Thoracic aorta (tissue), 2 donors: Measurements from ENCODE around the gene SH3RF2. TPM values are rescaled to one million over a fixed set of nuclear protein-coding genes. Genes with fewer than 3 reads are reported as not detected.
A peak's percentile ranks its signal among the peaks of the same experiment; 100 is the strongest.

Source experiments
- ATAC-seq: fragments of 150-250 bp; one replicate; pipeline ENCODE4 v1.8.0; 2017; ENCODE audit warnings: low read depth; ENCODE audit not compliant: insufficient number of reproducible peaks, low FRiP score
- DNase-seq: peaks from one replicate; pipeline ENCODE4 v3.0.0-alpha.2; 2020; ENCODE audit warnings: low spot score
- H3K27ac ChIP-seq, 2 donors: fragments of 200-600 bp; sonication (generic); 1 replicate in 1 of 2; 2 replicates in 1 of 2; pipeline ENCODE4 v1.5.1; 2016; ENCODE audit warnings: mild to moderate bottlenecking in 2 of 2, moderate library complexity in 2 of 2
- H3K27me3 ChIP-seq: fragments of 200-600 bp; sonication (generic); replicated peaks from 2 replicates; pipeline ENCODE4 v1.6.0; 2016; ENCODE audit warnings: mild to moderate bottlenecking; ENCODE audit not compliant: insufficient read depth
- H3K36me3 ChIP-seq: fragments of 200-600 bp; sonication (generic); one replicate; pipeline ENCODE4 v1.5.1; 2016
- H3K4me1 ChIP-seq, 2 donors: fragments of 200-600 bp; sonication (generic); 1 replicate in 1 of 2; 2 replicates in 1 of 2; pipeline versions ENCODE4 v1.5.1 to v1.6.0; 2016; ENCODE audit warnings: low read depth in 2 of 2, mild to moderate bottlenecking in 1 of 2; ENCODE audit not compliant: control insufficient read depth in 1 of 2
- H3K4me3 ChIP-seq: fragments of 200-600 bp; sonication (generic); 2 replicates; pipeline ENCODE4 v1.5.1; 2016; ENCODE audit warnings: mild to moderate bottlenecking
- H3K9me3 ChIP-seq: fragments of 200-600 bp; sonication (generic); 2 replicates; pipeline ENCODE4 v1.5.1; 2016
- total RNA-seq, 2 donors: library from RNA; depleted of rRNA; stranded (reverse); fragments of >200 nt; gene quantifications; one replicate each; pipeline versions ENCODE4 v1.1.0 to v1.2.3, GENCODE V29; 2016
- TF ChIP-seq, protein P1 (sequence below): fragments of 200-600 bp; sonication (generic); IDR thresholded peaks from one replicate; pipeline ENCODE4 v1.5.1; 2019; ENCODE audit warnings: antibody characterized with exemption

Gene SH3RF2
- total RNA-seq, 2 donors from 2014 or later, result 8.1 to 16.4 TPM

- no peak overlapping the region for H3K27ac ChIP-seq
- no peaks in the 10 kb centered on the region for H3K27me3 ChIP-seq
- no peaks in the 10 kb centered on the region for H3K36me3 ChIP-seq
Measured at GRCh38 chr5:145971108-145971507, 34.7 kb downstream of the SH3RF2 start.

GRCh38 chr5:145971701-145972100 lies 35.3 kb downstream of the SH3RF2 start:
- Histone ChIP-seq H3K4me1 (peaks cover 15 to 32% of the 10 kb centered on the region in 2 donors), H3K4me3 (no peak overlapping the region), H3K9me3 (no peaks in the 10 kb centered on the region), H3K36me3 (no peaks in the 10 kb centered on the region), H3K27me3 (no peaks in the 10 kb centered on the region), H3K27ac (no peak overlapping the region)
- ATAC-seq (no peak), DNase-seq (no peak)
- TF ChIP-seq, protein P1, sequence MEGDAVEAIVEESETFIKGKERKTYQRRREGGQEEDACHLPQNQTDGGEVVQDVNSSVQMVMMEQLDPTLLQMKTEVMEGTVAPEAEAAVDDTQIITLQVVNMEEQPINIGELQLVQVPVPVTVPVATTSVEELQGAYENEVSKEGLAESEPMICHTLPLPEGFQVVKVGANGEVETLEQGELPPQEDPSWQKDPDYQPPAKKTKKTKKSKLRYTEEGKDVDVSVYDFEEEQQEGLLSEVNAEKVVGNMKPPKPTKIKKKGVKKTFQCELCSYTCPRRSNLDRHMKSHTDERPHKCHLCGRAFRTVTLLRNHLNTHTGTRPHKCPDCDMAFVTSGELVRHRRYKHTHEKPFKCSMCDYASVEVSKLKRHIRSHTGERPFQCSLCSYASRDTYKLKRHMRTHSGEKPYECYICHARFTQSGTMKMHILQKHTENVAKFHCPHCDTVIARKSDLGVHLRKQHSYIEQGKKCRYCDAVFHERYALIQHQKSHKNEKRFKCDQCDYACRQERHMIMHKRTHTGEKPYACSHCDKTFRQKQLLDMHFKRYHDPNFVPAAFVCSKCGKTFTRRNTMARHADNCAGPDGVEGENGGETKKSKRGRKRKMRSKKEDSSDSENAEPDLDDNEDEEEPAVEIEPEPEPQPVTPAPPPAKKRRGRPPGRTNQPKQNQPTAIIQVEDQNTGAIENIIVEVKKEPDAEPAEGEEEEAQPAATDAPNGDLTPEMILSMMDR, result no peak

More at GRCh38 chr5:145971108-145971507, 34.7 kb downstream of the SH3RF2 start:
- no peak for DNase-seq
- no peak for ATAC-seq
- Histone ChIP-seq H3K4me3 (no peak overlapping the region), H3K4me1 (peaks cover 9 to 26% of the 10 kb centered on the region in 2 donors), H3K9me3 (no peaks in the 10 kb centered on the region)
- TF ChIP-seq, protein P1, result no peak

GRCh38 chr5:145975001-145975360 lies 38.6 kb downstream of the SH3RF2 start:
- Histone ChIP-seq H3K4me3 (peak overlapping the region; percentile 6), H3K27me3 (no peaks in the 10 kb centered on the region), H3K36me3 (no peaks in the 10 kb centered on the region), H3K27ac (peak overlapping the region; percentile 75 to 87), H3K4me1 (peaks cover 20 to 63% of the 10 kb centered on the region in 2 donors), H3K9me3 (no peaks in the 10 kb centered on the region)
- ATAC-seq (peak; percentile 82), DNase-seq (peak; percentile 6)
- TF ChIP-seq, protein P1, result no peak

- H3K4me1 ChIP-seq, result peaks cover 20 to 63% of the 10 kb centered on the region in 2 donors
- peak; percentile 22 for DNase-seq
- H3K27ac ChIP-seq, result peak overlapping the region; percentile 75 to 87
- H3K9me3 ChIP-seq, result no peaks in the 10 kb centered on the region
- ATAC-seq, result peak; percentile 31
- H3K4me3 ChIP-seq, result peak overlapping the region; percentile 6
- TF ChIP-seq, protein P1, result no peak
- H3K36me3 ChIP-seq, result no peaks in the 10 kb centered on the region
- no peaks in the 10 kb centered on the region for H3K27me3 ChIP-seq
Measured at GRCh38 chr5:145975361-145976066, 39.1 kb downstream of the SH3RF2 start.

GRCh38 chr5:145976431-145977155 lies 40.2 kb downstream of the SH3RF2 start:
- peak overlapping the region; percentile 75 to 87 for H3K27ac ChIP-seq
- no peaks in the 10 kb centered on the region for H3K27me3 ChIP-seq
- ATAC-seq (peak; percentile 16), DNase-seq (no peak)
- H3K36me3 ChIP-seq, result no peaks in the 10 kb centered on the region
- no peaks in the 10 kb centered on the region for H3K9me3 ChIP-seq
- H3K4me1 ChIP-seq, result peaks cover 20 to 63% of the 10 kb centered on the region in 2 donors
- no peak overlapping the region for H3K4me3 ChIP-seq
- TF ChIP-seq, protein P1, result no peak
